Measurements from ENCODE around the gene JAM3.
"Not testable (repeated sequence)": the region's sequence is repeated elsewhere in the genome, so short reads cannot be mapped to it uniquely, and the experiment has no call there.

Gene JAM3

GRCh38 chr11:134176284-134176683 is 107.4 kb downstream of the JAM3 start:
- no peak for DNase-seq (ENCODE audit: low read depth in 3 of 3, low spot score in 1 of 3)

- DNase-seq (ENCODE audit: low read depth in 3 of 3, low spot score in 1 of 3), result no peak
Measured at GRCh38 chr11:134178032-134178674, 109.3 kb downstream of the JAM3 start.

- DNase-seq (ENCODE audit: low read depth in 3 of 3, low spot score in 1 of 3), result no peak
Measured at GRCh38 chr11:134181707-134182106, 112.8 kb downstream of the JAM3 start.

- DNase-seq (ENCODE audit: low read depth in 3 of 3, low spot score in 1 of 3), result not testable (repeated sequence)
Measured at GRCh38 chr11:134188092-134188491, 119.2 kb downstream of the JAM3 start.

- DNase-seq (ENCODE audit: low read depth in 3 of 3, low spot score in 1 of 3), result no peak
Measured at GRCh38 chr11:134196756-134197155, 127.9 kb downstream of the JAM3 start.

- DNase-seq (ENCODE audit: low read depth in 3 of 3, low spot score in 1 of 3), result no peak
Measured at GRCh38 chr11:134199531-134199930, 130.7 kb downstream of the JAM3 start.

- no peak for DNase-seq (ENCODE audit: low read depth in 3 of 3, low spot score in 1 of 3)
Measured at GRCh38 chr11:134200688-134201087, 131.8 kb downstream of the JAM3 start.

Measured in stimulated activated CD4-positive, alpha-beta T cell treated with anti-CD3 and anti-CD28 coated beads, TNF-alpha, amount 100 ng/mL, for 1 hour (primary cell).